ENCODE results near the gene SNED1. TPM values are rescaled to one million over a fixed set of nuclear protein-coding genes. Genes with fewer than 3 reads are reported as not detected.

The SNED1 gene
- polyA plus RNA-seq, 12 donors = 1.6 to 7.1 (median 3.6) TPM; not detected in 1

DNA sequence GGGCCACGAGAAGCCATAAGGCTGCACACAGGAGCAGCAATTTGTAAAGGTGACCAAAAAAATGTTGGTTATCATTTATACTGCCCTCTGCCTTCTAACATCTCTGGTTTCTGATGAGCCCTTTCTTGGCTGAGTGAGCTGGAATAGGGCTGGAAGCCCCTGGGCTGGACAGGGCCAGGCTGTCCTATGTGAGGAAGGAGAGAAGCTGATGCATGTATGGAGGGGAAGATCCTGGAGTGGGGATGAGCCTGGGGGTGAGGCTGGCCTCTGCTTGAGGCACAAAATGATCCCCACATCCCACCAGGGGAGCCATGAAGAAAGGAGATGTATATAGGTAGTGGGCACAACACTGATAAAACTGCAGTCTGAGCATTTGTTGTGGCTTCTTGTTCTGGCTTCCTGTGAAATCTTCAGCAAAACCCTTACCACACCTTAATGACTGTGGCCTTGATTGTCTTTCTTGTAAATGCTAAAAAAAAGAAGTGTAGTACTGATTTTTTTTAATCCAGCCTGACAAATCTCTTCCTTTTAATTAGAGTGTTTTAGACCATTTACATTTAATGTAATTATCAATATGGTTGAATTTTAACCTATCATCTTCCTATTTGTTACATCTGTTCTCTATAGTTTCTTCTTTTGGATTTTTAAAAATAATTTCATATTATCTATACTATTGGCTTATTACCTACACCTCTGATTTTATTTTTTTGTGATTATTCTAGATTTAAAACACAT, 5.6 kb downstream of the SNED1 start:
- no peak for DNase-seq

DNA sequence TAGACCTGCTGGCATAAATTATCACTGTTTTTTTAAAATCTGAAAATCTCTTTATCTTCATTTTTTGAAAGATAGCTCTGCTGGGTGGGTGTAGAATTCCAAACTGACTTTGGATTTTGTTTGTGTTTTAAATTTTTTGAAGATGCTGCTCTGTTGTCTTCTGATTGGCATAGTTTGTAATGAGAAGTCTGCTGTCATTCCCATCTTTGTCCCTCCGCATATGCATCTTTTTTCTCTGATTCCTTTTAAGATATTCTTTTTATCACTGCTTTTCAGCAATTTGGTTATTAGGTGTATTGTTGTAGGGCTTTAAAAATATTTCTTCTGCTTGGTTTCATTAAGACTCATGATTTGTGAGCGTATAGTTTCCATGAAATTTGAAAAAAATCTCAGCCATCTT, 7.2 kb downstream of the SNED1 start:
- DNase-seq = no peak

- no peak for DNase-seq
Measured at GRCh38 chr2:241006412-241006811, 8.0 kb downstream of the SNED1 start.

DNA sequence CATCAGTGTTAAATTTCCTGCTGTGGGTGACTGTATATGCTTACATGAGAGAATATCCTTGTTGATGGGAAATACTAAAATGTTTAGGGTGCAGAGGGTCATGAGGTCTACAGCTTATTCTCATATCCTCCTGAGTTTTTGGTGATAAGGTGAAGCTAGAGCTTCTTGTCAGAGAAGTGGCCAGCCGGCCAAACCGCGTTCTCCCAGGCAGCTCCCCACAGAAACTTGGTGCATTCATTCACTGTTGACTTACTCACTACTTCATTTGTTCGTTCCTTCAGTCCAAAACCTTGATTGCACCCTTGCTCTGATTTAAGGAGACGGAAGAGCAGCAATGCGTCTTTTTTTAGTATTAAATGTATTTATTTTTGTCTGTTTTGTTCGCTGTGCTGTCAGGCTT, 8.7 kb downstream of the SNED1 start:
- no peak for DNase-seq

DNA sequence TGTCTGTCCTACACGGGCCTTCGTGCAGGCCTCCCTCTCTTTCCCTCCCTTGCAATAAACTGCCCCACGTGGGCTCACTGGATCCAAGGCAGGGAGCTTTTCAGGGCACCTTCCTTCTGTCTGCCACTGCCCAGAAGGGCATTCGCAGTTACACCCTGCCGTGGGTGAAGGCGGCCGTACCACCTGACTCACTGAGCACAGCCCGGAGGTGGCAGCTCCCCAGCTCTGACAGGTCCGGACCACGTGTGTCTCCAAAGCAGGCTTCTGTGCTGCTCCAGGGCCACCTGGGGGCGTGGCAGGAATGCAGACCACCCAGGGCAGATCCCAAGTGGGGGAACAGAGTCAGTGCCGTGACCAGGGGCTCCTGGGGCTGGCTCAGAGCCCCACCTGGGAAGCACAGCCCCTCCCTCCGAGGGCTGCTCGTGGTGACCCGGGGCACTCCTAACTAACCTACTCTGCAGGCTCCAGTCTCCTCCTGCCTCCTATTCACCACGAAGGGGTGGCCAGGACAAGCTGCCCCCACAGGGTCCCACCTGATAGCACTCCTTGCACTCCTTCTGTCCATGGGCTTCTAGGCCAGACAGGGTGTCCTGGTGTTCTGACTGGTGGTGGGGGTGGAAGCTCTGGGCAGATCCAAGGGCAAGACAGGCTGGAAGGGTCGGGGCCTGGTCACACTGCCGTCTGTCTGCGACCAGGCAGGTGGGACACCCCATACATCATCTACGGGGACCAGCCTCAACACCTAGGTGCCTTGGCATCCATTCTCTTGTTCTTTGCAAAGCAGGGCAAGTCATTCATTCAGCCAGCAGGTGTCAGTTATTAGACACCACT, 9.7 kb downstream of the SNED1 start:
- DNase-seq = no peak

GRCh38 chr2:241008711-241009121, 10.3 kb downstream of the SNED1 start:
- DNase-seq = no peak

GRCh38 chr2:241009191-241009590, 10.8 kb downstream of the SNED1 start:
- no peak for DNase-seq

DNA sequence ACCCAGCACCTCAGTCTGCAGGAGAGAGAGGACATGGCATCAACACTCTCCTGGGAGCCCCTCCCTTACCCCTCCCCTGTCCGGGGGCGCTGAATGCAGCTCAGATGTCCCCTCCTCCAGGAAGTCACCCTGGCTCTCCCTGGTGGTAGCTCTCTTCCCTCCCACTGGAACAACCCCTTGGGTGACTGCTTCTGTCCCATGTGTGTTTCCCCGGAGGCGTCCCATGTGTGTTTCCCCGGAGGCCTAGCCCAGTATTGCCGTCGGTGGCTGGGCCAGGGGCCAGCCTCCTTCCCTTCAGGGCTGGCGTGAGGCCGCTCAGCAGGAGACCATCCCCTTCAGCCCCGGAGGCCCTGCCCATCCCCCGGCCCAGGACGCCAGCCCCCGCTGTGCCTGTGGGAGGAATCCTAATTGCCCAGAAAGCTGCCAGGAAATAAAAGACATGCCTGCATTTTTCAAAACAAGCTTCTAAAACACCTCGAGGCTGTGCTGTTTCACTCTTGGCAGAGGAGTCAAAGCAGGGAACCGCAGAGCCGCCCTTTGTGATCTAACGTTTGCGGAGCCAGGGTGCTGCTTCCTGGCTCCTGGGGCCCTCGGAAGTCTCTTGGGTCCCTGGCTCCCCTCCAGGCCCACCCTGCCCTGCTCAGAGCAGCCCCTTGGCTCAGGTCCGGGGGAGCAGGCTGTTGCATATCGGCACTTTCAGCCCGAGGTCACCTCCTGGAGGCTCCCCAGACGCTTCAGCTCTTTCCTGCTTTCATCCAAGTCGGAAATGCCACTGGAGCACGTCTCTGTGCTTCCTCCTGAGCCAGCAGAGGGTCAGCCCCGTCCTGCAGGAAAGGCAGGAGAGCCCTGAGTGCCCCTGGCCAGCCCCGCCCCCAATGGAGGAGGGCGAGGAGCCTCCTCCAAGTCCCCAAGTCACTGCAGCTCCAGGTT, 11.4 kb downstream of the SNED1 start:
- DNase-seq = no peak

GRCh38 chr2:241010531-241011295, 12.3 kb downstream of the SNED1 start:
- no peak for DNase-seq

GRCh38 chr2:241011296-241011600, 12.8 kb downstream of the SNED1 start:
- no peak for DNase-seq

GRCh38 chr2:241011751-241012510, 13.5 kb downstream of the SNED1 start:
- no peak for DNase-seq

- DNase-seq = no peak
Measured at GRCh38 chr2:241014224-241014623, 15.8 kb downstream of the SNED1 start.

- no peak for DNase-seq
Measured at GRCh38 chr2:241014764-241015163, 16.3 kb downstream of the SNED1 start.

DNA sequence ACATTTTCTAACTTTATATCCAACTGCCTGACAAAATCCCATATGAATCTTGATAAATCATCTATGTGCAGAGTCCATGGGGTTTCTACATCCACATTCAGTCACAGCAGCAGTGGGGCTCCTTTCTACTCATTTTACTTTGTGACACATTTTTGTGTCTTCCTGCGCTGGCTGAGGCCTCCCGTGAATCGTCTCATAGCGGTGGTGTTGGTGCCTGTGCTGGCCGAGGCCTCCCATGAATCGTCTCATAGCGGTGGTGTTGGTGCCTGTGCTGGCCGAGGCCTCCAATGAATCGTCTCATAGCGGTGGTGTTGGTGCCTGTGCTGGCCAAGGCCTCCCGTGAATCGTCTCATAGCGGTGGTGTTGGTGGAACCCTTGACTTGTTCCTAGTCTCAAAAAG, 17.0 kb downstream of the SNED1 start:
- no peak for DNase-seq

GRCh38 chr2:241017228-241017940, 19.0 kb downstream of the SNED1 start:
- DNase-seq = no peak

- no peak for DNase-seq
Measured at GRCh38 chr2:241018051-241018891, 19.9 kb downstream of the SNED1 start.

DNA sequence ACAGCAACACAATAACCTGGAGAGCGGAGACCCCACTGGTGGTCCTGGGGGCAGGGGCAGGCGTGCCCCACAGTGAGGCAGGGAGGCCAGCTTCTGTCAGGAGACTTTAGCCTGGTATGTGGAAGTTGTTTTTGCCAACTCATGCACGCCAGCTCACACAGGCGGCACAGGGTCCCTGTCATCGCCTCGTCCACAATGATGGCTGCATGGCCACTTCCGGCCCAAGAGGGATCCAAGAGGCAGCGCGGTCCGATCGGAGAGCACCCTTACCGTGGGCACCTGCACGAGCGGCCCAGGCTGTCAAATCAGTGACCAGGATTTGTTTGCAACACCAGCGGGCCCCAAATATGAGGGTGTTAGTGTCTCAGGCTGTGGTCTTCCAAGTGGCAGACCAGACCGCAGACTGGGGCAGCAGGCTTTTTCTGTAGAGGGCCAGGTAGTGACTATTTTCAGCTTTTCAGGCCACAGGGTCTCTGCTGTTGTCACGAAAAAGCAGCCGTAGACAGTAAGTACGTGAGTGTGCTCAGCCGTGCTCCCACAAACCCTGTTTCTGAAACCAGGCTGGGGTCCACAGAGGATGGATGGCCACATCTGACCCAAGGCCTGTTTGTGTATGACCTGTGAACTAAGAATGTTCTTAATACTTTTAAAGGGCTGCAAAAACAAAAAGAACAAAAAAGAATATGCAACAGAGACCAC, 21.2 kb downstream of the SNED1 start:
- no peak for DNase-seq

DNA sequence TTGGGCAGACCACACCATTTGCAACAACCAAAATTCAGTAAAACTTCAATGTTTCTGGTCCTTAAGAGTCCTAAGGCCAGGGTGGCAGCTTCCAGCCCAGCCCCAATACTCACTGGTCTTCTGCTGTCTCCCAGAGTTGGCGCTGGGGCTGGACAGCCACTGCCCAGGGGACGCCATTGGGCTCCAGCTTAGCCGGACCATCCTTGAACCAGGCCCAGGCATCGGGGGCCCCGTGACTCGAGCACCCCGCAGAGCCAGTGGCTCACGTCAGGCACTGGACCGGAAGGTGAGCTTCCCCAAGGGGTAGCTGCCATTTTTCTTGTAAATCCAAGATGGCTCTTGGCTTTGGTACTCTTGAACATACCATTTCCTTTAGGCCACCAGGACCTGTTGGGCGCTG, 21.8 kb downstream of the SNED1 start:
- DNase-seq = no peak
